HFF-Myc (cell line): ENCODE data around the gene KCNJ1.
A peak's percentile ranks its signal among the peaks of the same experiment; 100 is the strongest.

Experiments
- DNase-seq: peaks from one replicate; pipeline ENCODE4 v3.0.0-alpha.2; 2011; ENCODE audit warnings: low read depth; ENCODE audit errors: extremely low read depth
- H3K4me3 ChIP-seq: replicated peaks from 2 replicates; pipeline ENCODE4 v1.5.1; 2011; ENCODE audit warnings: low read depth, mild to moderate bottlenecking, control low read depth, low read length
- TF ChIP-seq, protein P1 (sequence below): IDR thresholded peaks from 2 replicates; pipeline ENCODE4 v1.5.1; 2012; ENCODE audit warnings: mild to moderate bottlenecking, low read depth, low read length, control low read depth; ENCODE audit errors: missing control alignments

The KCNJ1 gene

GRCh38 chr11:128911701-128912100 lies 44.6 kb upstream of the KCNJ1 start:
- no peak for DNase-seq
- TF ChIP-seq, protein P1, sequence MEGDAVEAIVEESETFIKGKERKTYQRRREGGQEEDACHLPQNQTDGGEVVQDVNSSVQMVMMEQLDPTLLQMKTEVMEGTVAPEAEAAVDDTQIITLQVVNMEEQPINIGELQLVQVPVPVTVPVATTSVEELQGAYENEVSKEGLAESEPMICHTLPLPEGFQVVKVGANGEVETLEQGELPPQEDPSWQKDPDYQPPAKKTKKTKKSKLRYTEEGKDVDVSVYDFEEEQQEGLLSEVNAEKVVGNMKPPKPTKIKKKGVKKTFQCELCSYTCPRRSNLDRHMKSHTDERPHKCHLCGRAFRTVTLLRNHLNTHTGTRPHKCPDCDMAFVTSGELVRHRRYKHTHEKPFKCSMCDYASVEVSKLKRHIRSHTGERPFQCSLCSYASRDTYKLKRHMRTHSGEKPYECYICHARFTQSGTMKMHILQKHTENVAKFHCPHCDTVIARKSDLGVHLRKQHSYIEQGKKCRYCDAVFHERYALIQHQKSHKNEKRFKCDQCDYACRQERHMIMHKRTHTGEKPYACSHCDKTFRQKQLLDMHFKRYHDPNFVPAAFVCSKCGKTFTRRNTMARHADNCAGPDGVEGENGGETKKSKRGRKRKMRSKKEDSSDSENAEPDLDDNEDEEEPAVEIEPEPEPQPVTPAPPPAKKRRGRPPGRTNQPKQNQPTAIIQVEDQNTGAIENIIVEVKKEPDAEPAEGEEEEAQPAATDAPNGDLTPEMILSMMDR, result no peak
- no peak overlapping the region for H3K4me3 ChIP-seq

DNA sequence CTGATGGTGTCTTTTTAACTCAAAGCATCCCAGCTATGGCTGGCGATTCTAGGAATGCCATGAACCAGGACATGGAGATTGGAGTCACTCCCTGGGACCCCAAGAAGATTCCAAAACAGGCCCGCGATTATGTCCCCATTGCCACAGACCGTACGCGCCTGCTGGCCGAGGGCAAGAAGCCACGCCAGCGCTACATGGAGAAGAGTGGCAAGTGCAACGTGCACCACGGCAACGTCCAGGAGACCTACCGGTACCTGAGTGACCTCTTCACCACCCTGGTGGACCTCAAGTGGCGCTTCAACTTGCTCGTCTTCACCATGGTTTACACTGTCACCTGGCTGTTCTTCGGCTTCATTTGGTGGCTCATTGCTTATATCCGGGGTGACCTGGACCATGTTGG lies 44.1 kb upstream of the KCNJ1 start:
- H3K4me3 ChIP-seq, result no peak overlapping the region
- DNase-seq, result no peak
- TF ChIP-seq, protein P1, result no peak

- H3K4me3 ChIP-seq, result no peak overlapping the region
- DNase-seq, result no peak
- TF ChIP-seq, protein P1, result no peak
These were observed 43.5 kb upstream of the KCNJ1 start for GRCh38 chr11:128910576-128910975.

DNA sequence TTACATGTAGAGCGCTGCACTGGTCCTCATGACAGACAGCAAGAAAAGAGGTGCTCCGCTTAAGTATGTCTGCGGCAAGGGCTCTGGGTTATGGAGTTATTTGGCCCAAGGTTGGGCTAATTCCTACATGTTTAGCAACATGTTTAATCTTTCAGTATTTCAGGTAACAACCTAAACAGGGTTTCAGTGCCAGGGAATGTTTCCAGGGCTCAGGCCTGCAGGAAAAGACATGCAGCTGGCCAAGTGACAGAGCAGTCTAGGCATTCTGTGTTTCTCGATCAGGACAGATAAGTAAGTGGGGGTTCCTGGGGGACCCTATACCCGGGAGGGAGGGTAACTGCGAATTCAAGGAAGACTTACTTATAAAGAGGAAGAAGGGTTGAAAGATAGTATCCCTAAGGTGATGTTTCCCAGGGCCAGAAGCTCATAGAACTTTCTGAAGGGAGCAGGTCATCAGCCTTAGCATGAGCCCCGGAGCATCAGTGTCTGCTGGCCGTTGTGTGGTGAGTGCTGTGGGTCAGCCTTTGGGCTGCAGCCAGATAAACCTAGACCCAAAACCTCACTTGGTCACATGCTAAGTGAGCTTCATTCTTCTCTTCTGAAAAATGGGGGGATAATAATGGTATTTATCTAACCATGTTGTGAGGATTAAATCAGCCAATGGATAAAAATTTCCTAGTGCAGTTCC lies 42.5 kb upstream of the KCNJ1 start:
- H3K4me3 ChIP-seq, result no peak overlapping the region
- TF ChIP-seq, protein P1, result no peak
- no peak for DNase-seq

- TF ChIP-seq, protein P1, result no peak
- H3K4me3 ChIP-seq, result 0 out of 2 replicates have a peak overlapping the region, but pooled peaks have one; percentile 1
- DNase-seq, result peak; percentile 33
These were observed 41.5 kb upstream of the KCNJ1 start for GRCh38 chr11:128908391-128909246.

DNA sequence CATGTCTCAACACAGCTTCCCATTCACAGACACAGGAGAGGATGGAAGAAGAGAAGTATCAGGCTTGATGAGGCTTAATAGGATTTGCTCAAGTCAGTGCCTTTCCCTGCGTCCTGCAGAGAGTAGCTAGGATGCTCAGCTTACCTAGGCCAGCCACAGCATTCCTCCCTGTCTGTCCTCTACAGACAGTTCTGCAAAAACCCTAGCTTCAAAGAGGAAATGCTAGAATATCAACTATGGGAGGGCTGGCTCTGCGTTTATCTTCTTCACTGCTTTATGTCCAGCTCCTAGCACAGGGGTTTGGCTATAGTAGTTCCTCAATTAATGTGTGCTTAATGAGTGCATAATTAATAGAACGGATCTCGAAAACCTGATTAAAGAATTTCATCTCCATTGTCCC lies 40.5 kb upstream of the KCNJ1 start:
- H3K4me3 ChIP-seq, result no peak overlapping the region

More for the DNA sequence above, 40.5 kb upstream of the KCNJ1 start:
- no peak for DNase-seq
- TF ChIP-seq, protein P1, result no peak
